ENCODE measurements around the gene RBFOX1.

GRCh38 chr16:7372095-7372494, 39.5 kb downstream of the RBFOX1 start:
- TF ChIP-seq CTCF (IDR thresholded peaks at IDR 0.05; ENCODE audit: insufficient read depth, low read depth, low read length) = no peak
- no peak for TF ChIP-seq EZH2 (IDR thresholded peaks at IDR 0.05; ENCODE audit: insufficient read depth, low read length)
